ENCODE data around the gene PANK4. TPM values are rescaled to one million over a fixed set of nuclear protein-coding genes. Genes with fewer than 3 reads are reported as not detected.
A peak's percentile ranks its signal among the peaks of the same experiment; 100 is the strongest.
"Not testable (repeated sequence)": the region's sequence is repeated elsewhere in the genome, so short reads cannot be mapped to it uniquely, and the experiment has no call there.

PANK4 gene
- polyA plus RNA-seq, 1 donor, result 26.9 TPM

DNA sequence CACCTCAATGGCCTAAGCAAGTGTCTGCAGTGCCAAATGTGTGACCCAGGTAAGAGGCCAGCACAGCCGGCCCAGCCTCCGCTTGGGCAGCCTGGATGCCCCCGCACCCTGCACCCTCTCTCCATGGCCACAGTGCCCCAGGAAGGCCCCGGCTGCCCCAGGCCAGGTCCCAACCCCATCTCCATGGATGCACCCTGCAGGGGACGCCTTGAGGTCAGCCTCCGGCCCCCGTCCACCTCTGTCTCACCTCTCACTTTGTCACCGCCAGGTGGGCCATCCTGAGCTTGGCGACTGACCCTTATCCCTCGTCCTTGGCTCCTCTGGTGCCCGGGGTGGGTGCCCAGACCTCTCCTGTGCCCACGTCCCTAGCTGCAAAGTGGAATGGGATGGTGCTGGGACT, 32.0 kb upstream of the PANK4 start:
- DNase-seq, result no peak

DNA sequence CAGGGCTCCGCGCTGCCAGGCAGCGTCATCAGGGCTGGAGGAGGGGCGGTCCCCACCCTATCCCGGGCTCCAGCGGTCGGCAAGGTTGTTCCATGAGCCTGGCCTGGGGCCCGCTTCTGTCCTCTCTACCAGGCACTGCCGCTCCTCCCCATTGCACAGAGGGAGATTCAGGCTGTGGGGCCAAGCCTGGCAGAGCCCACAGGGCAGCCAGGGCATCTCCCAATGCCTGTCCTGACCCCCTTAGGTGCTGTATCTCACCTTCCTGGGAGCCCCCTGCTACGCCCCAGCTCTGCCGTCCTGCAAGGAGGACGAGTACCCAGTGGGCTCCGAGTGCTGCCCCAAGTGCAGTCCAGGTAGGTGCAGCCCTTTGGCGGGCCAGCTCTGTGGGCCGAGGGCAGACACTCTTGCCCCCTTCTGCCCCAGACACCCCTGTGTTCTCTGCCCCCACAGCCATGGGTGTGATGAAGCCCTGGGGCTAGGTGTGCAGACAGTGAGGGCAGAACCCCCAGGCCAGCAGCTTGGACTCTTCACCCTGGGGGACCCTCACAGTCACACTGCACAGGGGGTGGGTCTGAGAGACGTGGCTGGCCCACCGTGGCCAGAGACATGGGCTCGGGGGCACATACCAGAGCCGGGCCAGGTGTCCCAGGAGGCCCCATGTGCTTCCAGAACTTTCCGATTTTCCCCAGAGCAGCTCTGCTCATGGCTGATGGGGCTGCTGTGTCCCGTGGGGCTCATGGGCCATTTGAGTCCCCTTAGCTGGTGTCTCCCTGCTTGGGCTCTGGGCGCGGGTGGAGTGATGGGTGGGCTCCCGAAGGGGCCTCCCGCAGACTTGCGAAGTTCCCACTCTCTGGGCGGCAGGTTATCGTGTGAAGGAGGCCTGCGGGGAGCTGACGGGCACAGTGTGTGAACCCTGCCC, 31.3 kb upstream of the PANK4 start:
- DNase-seq, result no peak

DNA sequence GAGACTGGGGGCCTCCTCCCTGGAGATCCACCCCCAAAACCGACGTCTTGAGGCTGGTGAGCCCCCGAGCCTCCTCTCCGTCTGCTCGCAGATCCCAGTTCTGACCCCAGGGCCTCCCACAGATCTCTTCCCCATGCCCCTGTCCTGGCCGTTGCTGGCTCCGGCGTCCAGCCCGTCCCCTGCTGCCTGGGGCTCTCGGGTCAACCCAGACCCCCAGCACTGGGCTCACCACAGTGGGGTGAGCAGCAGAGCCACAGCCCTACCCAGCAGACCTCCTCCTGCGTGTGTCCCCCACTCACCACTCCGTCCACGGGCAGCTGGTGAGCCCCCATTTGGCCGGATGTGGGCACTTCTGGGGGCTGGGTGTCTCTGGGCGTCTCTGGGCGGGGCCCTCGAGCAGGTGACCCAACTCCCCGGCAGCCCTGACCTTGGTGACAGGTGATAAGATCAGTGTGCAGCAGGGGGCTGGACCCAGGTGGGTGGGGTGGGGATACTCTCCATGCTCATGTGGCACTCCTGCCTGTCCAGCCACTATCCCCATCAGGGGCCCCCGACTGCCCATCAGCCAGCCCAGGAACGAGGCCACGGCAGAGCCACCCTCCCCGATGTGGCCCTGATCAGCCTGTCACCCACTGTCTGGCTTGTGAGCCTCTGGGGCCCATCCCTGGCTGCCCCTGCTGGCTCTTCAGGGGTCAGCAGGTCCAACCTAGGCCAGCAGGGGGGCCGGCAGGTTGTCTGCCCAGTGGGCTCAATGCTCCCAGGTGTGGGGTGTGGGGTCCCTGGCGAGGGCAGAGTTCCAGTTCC, 30.5 kb upstream of the PANK4 start:
- DNase-seq, result no peak

DNA sequence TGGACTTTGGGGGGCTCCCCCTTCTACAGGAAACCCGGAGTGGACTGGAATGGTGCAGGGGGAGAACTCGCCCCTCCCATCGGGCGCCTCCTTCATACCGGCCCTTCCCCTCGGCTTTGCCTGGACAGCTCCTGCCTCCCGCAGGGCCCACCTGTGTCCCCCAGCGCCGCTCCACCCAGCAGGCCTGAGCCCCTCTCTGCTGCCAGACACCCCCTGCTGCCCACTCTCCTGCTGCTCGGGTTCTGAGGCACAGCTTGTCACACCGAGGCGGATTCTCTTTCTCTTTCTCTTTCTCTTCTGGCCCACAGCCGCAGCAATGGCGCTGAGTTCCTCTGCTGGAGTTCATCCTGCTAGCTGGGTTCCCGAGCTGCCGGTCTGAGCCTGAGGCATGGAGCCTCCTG, 29.9 kb upstream of the PANK4 start, which contains the start of gene TNFRSF14:
Gene TNFRSF14, plus strand, starts transcription at position 95 of the 401 bp plus-strand sequence. Its CDS starts 294 bp downstream, at position 389.
- DNase-seq, result peak; percentile 64

DNA sequence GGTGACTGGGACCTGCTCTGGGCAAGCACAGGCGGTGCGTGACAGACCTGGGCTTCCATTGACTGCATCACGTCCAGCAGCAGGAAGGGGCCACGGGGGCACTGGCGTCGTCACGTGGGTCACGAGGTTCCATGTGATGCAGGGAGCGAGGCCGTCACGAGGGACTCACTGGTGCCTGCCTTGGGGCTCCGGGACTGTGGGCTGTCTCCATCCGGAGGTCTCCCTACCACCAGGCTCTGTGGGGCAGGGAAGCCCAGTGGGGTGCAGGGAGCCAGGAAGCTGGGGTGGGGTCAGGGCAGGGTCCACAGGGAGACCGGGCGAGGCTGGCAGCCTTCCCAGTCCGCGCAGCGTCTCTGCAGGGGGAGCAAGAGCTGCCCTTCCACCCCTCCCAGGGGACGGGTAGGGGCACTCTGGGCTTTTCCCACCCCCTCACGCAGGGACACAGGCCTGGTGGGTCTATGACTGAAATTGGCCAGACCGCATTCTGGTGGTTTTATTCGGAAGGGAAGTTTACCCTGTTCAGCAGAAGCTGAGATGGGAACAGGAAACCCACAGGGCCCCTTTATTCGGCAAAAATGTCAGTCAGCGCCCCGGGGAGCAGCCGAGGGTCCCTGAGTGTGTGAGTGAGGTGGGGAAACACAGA, 29.4 kb upstream of the PANK4 start:
- DNase-seq, result peak; percentile 54

DNA sequence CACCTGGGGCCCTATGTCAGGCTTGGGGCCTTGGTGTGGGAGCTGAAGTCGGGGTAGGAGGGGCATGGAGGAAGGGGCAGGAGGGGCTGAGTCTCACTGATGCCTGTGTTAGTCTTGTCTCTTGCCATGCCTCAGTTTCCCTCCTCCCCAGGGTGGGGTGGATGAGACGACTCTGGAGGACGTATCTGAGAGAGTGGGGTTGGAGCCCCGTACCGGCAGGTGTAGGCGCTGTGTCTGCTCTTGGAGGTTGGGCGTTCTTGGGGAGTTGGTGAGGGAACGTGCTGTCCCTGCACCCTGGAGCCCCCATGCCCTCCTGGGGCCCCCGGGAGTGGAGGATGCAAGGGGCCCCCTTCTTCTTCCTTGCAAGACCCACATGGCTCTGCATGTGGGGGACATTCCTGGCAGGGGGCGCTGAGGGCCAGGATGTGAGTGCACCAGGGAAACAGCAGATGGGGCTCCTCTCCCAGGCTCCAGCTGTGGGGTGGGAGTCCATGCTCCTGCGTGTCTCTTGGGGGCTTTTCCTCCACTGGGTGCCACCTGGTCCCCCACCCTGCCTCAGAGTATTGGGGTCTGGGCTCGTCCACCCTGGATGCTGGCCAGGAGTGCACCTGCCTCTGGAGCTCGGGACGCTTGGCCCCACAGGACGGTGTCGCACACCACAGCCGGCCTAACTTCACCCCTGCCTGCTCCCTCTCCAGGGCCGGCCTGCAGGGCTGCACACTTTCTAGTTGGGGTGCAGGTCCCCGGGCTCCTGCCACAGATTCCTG, 28.4 kb upstream of the PANK4 start:
- DNase-seq, result no peak

DNA sequence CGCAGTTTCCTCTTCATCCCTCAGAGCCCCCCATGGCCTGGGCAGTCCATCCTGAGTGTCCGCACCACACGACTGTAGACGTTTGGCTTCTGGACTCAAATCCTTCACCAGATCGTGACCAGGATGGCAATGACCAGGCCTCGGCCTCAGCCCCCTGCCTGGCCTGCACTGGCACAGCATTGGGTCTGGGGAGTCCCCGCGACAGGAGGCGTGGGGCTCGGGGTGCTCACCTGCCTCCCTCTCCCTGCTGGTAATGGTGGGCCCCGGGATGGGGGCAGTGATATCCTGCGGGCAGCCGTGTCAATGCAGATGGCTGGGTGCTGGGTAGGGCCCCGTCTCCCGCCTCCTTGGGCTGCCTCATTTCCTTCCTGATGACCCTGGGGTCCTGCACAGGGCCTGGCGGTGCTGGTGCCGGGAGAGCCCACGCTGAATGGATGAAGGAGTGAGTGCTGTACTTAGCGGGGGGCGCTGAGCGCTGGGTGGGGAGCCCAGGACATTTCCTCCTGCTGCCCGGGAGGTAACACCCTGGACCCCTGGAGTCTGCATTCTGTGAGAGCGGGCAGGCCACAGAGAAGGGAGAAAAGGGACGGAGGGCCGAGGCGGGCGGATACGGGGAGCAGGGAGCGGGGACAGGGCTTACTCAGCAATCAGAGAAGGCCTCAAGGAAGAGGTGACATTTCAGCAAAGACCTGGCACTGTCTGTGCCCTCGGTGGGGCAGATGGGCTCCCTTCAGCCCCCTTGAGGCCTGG, 27.6 kb upstream of the PANK4 start:
- DNase-seq, result no peak

DNA sequence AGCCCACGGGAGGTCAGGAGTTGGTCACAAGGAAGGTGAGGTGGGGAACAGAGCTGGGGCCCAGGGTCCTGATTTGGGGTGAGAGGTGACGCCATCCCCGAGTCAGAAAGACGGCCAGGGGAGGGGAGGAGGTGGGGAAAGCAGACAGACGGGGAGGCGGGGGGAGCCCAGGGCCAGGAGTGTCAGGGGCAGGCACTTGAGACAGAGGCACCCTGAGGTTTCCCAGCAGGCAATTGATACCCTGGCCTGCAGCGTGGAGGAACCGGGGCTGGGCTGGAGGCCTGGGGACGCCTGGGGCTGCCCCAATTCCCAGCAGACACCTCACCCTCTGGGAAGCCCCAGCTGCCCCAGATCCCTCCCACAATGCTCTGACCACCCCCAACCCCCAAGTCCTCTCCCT, 26.7 kb upstream of the PANK4 start:
- DNase-seq, result not testable (repeated sequence)

DNA sequence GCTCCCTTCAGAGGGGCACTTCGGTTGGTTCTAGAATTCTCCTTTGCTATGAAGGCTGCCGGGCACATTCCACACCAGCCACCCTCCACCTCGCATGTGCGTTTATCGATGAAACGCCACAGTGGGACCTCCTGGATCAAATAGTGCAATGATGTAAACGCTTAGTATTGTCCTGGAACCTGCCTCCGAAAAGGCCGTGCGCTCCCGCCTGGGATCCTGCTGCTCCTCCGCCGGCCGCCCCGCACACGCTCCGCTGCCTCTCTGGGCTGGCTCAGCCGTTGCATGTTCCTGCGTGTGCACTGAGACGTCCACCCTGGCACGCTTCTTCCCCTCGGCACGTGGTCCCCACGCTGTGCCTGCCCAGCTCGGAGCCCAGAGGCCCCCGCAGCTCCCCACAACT, 25.8 kb upstream of the PANK4 start:
- no peak for DNase-seq

DNA sequence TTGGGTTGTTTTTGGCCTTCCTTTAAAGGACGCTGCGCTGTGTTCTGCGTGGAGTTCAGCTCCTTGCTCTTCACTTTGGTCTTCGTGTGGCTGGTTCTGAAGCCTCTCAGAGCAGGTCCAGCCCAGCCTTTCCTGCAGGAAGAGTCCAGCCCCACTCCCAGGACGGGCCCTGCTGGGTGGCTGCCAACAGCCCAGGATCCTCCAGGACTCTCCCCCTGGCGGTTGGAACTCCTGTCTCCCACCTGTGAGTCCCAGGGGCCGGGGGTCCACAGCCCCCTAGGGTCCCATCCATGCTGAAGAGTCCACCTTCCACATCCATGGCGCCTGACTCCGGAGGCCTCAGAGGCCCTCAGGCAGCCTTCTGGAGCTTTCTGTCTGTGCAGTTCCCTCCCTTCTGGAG, 25.1 kb upstream of the PANK4 start:
- not testable (repeated sequence) for DNase-seq

DNA sequence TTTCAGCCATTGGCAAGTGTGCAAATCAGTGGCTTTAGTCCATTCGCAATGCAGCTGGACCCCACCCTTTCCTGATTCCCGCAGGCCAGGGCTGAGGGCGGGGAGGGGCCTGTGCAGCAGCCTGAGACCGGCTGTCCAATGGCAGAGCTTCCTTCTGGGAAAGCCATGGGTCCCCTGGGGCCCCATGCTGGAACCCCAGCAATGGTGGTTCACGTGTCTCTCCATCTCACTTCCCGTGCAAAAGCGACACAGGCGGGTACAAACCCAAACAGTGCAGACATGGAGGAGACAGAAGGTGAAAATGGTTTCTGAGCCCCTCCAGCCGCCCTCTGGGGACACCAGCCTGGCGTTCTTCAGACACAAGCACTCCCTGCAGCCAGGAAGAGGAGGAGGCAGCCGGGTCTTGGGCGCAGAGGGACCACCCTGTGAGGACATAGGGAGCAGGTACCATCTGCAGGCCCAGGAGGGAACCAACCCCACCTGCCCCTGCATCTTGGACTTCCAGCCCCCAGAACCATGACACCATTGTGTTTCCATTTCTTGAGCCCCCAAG, 24.0 kb upstream of the PANK4 start:
- DNase-seq, result not testable (repeated sequence)

DNA sequence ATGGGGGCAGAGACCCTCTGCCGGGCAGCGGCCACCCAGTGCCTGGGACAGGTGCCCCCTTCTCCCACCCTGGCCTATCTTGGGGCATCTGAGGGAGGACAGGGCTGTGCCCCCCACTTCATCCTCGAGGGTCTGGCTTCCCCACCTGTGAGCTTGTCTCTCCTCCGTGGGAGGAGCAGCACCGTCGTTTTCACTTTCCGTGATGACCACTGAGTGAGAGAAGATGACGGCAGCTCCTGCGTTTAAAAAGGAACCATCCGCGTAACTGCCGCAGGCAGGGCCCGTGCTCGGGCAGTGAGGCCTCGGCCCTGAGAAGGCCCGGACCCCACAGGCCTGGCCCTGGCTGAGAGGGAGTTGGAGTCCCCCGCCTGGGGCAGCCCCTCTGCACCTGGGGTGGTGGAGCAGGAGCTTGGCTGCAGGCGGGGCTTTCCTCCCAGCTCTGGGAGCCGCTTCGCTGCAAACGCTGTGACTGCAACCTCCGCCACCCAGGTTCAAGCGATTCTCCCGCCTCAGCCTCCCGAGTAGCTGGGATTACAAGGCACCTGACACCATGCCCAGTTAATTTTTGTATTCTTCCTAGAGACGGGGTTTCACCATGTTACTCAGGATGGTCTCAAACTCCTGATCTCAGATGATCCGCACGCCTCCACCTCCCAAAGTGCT, 23.1 kb upstream of the PANK4 start:
- DNase-seq, result not testable (repeated sequence)

DNA sequence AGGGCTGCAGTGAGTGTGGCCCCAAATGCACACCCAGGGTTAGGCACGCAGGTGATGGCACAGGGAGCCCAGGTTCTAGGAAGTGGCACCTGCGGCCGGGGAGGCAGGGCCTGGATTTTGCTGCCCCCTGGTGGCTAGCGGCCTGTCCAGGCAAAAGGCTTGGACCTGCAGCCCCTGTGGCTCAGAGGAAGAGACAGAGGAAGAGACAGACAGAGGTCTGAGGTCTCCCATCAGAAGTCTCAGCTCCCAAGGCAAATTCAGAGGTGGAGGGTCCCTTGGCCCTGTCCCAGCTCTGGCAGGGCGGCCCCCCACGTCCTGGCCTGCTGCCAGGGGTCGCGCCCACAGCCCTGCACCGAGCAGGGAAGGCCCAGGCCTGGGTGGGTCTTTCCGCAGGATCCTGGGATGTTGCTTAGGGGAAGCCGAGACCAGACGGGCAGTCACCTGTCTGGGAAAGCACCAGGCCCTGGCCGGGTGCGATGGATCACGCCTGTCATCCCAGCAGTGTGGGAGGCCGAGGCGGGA, 21.7 kb upstream of the PANK4 start:
- peak; percentile 81 for DNase-seq

DNA sequence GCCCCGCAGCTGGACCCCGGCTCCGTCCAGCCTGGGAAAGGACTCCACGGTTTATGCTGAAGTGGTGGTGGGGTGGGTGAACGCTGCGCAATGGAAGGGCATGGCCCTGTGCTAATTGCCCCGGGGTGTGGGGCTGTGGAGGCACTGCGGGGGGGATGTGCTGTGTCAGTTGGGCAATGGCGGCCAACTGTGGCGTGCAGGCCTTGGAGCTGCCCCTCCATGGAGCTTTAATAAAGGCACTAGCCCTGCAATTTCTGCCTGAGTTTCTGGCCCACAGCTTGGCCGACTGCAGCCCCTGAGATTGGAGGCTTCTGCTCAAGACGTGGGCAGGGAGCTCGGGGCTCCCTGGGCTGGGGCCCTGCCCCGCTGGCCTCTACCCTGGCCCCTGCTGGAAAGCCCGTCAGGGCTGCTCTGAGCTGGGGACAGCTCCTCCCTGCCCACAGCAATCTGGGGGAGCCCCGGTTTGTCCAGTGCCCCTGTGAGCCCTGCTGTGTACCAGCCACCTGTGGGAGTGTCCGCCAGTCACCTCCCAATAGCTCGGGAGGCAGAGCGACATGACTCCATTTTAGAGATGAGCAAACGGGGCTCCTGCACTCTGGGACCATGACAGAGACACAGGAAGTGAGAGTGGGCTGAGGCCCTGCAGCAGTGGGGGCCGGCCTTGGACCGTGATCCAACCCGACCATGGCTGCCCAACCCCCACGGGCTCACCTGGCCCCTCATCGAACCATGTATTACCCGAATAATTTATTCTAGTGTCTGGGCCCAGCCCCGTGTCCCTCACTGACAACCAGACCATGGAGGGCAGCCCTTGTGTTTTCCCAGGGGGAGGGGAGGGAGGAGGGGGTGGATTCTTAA, 21.0 kb upstream of the PANK4 start:
- DNase-seq, result no peak

DNA sequence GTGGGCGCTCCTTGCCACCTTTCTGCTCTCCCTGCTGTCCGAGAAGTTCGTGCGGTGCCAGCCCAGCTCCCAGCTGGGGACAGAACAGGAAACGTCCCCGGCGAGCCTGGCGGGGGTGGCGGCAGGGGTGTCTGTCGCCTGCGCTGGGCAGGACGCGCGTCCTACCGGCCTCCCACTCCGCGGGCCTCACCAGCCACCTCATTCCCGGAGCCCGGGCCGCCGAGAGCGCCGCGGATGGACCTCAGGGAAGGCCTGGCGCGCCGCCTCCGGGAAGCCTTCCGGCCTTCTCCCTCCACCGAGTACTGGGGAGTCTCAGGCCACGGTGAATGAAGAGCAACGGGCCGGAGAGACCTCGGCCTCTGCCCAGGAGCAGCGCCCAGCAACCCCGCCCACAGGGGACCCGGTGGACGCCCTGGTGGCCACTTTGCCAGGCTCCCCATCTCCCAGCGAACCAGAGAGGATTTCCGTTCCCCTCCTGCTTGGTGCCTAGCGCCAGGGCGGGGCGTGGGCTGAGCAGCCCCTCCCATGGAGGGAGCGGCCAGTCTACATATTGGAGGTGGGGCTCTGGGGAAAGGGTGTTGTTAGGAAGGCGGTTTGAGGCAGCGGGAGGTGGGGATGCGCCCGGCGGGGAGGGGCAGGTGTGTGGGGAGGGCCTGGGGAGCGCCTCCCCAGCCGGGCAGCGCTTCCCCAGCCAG, 20.3 kb upstream of the PANK4 start:
- peak; percentile 80 for DNase-seq

DNA sequence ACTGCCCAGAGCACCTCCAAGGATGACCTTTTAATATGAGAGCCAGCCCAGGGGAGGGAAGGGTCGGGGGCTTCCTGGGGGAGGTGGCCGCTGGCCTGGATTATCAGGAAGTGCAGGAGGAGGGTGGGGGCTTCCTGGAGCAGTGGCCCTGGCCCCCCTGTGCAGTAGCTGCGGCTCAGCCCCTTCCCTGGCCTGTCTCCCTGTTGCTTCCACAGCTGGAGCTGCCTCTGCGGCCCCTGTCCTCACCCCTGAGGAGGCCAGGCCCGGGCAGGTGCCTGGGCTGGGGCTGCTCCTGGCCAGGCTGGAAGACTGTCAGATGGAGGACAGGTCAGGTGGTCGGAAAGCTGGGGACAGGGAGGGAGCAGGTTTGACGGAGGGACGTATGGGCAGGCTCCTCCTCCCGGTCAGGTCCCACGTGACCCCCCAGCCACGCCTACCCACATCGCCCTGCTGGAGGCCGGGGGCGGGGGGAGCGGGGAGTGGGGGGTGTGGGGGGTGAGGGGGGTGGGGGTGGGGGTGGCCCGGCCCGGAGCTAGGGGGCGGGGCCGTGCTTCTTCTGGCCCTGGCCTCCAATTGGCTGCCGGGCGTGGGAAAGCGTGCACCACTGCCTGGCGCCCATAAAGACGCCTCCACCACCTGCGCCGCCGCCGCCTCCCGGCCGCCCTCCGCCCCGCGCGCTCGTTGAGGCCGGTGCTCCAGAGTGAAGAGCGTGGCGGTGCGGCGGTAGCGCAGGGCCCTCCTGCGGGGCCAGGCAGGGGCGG, 19.5 kb upstream of the PANK4 start:
- peak; percentile 74 for DNase-seq

DNA sequence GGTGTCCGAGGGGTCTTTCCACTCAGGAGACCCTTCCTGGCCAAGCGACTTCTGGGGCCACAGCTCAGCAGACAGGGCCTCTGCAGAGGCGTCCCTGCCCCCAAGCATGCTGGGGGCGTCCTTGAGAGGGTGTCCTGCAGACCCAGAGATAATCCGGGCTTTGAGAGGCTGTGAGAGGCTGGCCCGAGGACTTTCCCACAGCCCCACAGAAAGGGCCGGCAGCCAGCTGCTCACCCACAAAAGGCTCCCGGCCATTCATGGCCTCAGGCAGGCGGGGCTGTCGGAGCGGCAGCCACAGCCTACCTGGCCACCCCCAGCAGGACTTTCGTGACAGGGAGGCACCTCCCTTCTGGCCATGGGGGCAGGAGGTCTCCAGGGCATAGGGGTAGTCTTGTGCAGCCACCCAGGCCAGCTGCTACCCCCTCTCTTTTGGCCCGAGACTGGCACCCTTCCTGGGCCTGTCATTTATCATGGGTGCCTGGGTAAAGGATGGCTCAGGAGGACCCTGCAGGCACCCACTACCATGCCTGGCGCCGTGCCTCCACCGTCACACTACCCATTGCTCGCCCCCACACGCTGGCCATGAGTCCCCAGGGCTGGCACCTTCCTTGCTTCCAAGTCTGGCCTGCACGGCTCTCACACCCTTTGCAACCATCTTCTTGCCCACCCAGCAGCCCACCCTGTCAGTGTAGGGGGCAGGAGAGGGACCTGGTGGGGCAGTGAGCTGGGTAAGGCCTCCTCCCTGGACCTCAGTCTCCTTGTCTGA, 18.7 kb upstream of the PANK4 start:
- no peak for DNase-seq
